HUES6 (cell line): Measurements from ENCODE around the gene PSMG2.

ENCODE experiments used
- H3K27ac ChIP-seq: 2 replicates; pipeline ENCODE4 v1.7.0; 2013; ENCODE audit warnings: low read depth, mild to moderate bottlenecking, low read length, inconsistent platforms
- H3K27me3 ChIP-seq: 2 replicates; pipeline ENCODE4 v1.6.1; 2013; ENCODE audit warnings: low read length; ENCODE audit not compliant: control insufficient read depth, insufficient read depth
- H3K36me3 ChIP-seq: 2 replicates; pipeline ENCODE4 v1.6.1; 2013; ENCODE audit warnings: low read length; ENCODE audit not compliant: control insufficient read depth, insufficient read depth
- H3K4me1 ChIP-seq: 2 replicates; pipeline ENCODE4 v1.6.1; 2013; ENCODE audit warnings: low read length; ENCODE audit not compliant: control insufficient read depth, insufficient read depth
- H3K4me3 ChIP-seq: 2 replicates; pipeline ENCODE4 v1.5.1; 2013; ENCODE audit warnings: low read depth, low read length
- H3K9ac ChIP-seq: one replicate; pipeline ENCODE4 v1.6.1; 2013; ENCODE audit warnings: mild to moderate bottlenecking, low read length
- H3K9me3 ChIP-seq: 2 replicates; pipeline ENCODE4 v1.6.1; 2013; ENCODE audit warnings: low read depth, low read length; ENCODE audit not compliant: control insufficient read depth, insufficient read depth

The PSMG2 gene

GRCh38 chr18:12702221-12703095, at the start of gene PSMG2, which contains the start of gene CEP76:
PSMG2 (plus strand) TSS chr18:12703042; CDS start chr18:12703108, 66 bp downstream.
CEP76 (minus strand) TSS chr18:12702723; CDS start chr18:12702548, 175 bp downstream.
- Histone ChIP-seq H3K4me3 (peak within 1 kb of the TSS; percentile 85), H3K4me1 (peaks cover 12% of the 10 kb centered on the region), H3K36me3 (peaks cover 41% of the 10 kb centered on the region)

GRCh38 chr18:12654971-12655370, 47.9 kb upstream of the PSMG2 start:
- Histone ChIP-seq H3K9ac (no peak overlapping the region), H3K27ac (no peak overlapping the region), H3K4me3 (no peak overlapping the region), H3K9me3 (no peaks in the 10 kb centered on the region), H3K4me1 (peaks cover 25% of the 10 kb centered on the region), H3K27me3 (peaks cover 14% of the 10 kb centered on the region), H3K36me3 (no peaks in the 10 kb centered on the region)

More at GRCh38 chr18:12702221-12703095, at the start of gene PSMG2, which contains the start of gene CEP76:
- Histone ChIP-seq H3K9ac (peak within 1 kb of the TSS; percentile 99), H3K27me3 (no peaks in the 10 kb centered on the region), H3K9me3 (no peaks in the 10 kb centered on the region), H3K27ac (peak within 1 kb of the TSS; percentile 100)

GRCh38 chr18:12656605-12656937, 46.3 kb upstream of the PSMG2 start:
- peaks cover 4% of the 10 kb centered on the region; the same call in 1 of the 2 replicates for H3K36me3 ChIP-seq
- peak overlapping the region; percentile 66 for H3K4me3 ChIP-seq
- peak overlapping the region; percentile 66 for H3K9ac ChIP-seq
- no peaks in the 10 kb centered on the region for H3K9me3 ChIP-seq
- H3K27me3 ChIP-seq = peaks cover 14% of the 10 kb centered on the region
- H3K4me1 ChIP-seq = peaks cover 25% of the 10 kb centered on the region
- H3K27ac ChIP-seq = no peak overlapping the region

GRCh38 chr18:12656938-12657683, 45.7 kb upstream of the PSMG2 start:
- H3K9ac ChIP-seq = peak overlapping the region; percentile 70

GRCh38 chr18:12657684-12658425, 45.0 kb upstream of the PSMG2 start, which contains the start of gene SPIRE1:
SPIRE1 (minus strand) TSS chr18:12658107; CDS start chr18:12657866, 241 bp downstream.
- H3K4me1 ChIP-seq = peaks cover 18% of the 10 kb centered on the region
- peaks cover 4% of the 10 kb centered on the region; the same call in 1 of the 2 replicates for H3K36me3 ChIP-seq
- peak within 1 kb of the TSS; percentile 70 for H3K9ac ChIP-seq
- H3K9me3 ChIP-seq = no peaks in the 10 kb centered on the region
- no peak within 1 kb of the TSS; the same call in 1 of the 2 replicates for H3K27ac ChIP-seq
- peak within 1 kb of the TSS; percentile 66 for H3K4me3 ChIP-seq
- H3K27me3 ChIP-seq = peaks cover 14% of the 10 kb centered on the region

More at GRCh38 chr18:12656938-12657683, 45.7 kb upstream of the PSMG2 start:
- peaks cover 4% of the 10 kb centered on the region; the same call in 1 of the 2 replicates for H3K36me3 ChIP-seq
- H3K27me3 ChIP-seq = peaks cover 14% of the 10 kb centered on the region
- no peak overlapping the region; the same call in 1 of the 2 replicates for H3K27ac ChIP-seq
- no peaks in the 10 kb centered on the region for H3K9me3 ChIP-seq
- peaks cover 25% of the 10 kb centered on the region for H3K4me1 ChIP-seq
- peak overlapping the region; percentile 66 for H3K4me3 ChIP-seq

- H3K9me3 ChIP-seq = no peaks in the 10 kb centered on the region
- H3K27ac ChIP-seq = no peak overlapping the region; the same call in 1 of the 2 replicates
- H3K9ac ChIP-seq = peak overlapping the region; percentile 70
- H3K4me1 ChIP-seq = peaks cover 11% of the 10 kb centered on the region
- H3K27me3 ChIP-seq = peaks cover 14% of the 10 kb centered on the region
- H3K4me3 ChIP-seq = peak overlapping the region; percentile 66
- peaks cover 4% of the 10 kb centered on the region; the same call in 1 of the 2 replicates for H3K36me3 ChIP-seq
Measured at GRCh38 chr18:12658426-12659138, 44.3 kb upstream of the PSMG2 start.

- Histone ChIP-seq H3K9me3 (no peaks in the 10 kb centered on the region), H3K4me1 (peaks cover 11% of the 10 kb centered on the region), H3K27me3 (peaks cover 14% of the 10 kb centered on the region), H3K9ac (no peak overlapping the region), H3K27ac (no peak overlapping the region), H3K4me3 (no peak overlapping the region), H3K36me3 (peaks cover 4% of the 10 kb centered on the region; the same call in 1 of the 2 replicates)
Measured at GRCh38 chr18:12659904-12660605, 42.8 kb upstream of the PSMG2 start.

- peaks cover 9% of the 10 kb centered on the region for H3K36me3 ChIP-seq
- no peak overlapping the region for H3K9ac ChIP-seq
- no peaks in the 10 kb centered on the region for H3K27me3 ChIP-seq
- H3K27ac ChIP-seq = no peak overlapping the region
- no peak overlapping the region for H3K4me3 ChIP-seq
- no peaks in the 10 kb centered on the region for H3K4me1 ChIP-seq
- no peaks in the 10 kb centered on the region for H3K9me3 ChIP-seq
Measured at GRCh38 chr18:12668041-12668440, 34.8 kb upstream of the PSMG2 start.

- Histone ChIP-seq H3K4me1 (no peaks in the 10 kb centered on the region), H3K9ac (no peak overlapping the region), H3K27me3 (no peaks in the 10 kb centered on the region), H3K36me3 (peaks cover 42% of the 10 kb centered on the region), H3K4me3 (no peak overlapping the region), H3K27ac (no peak overlapping the region), H3K9me3 (no peaks in the 10 kb centered on the region)
Measured at GRCh38 chr18:12679183-12679786, 23.6 kb upstream of the PSMG2 start.
